Activated CD4-positive, CD25-positive, alpha-beta regulatory T cell treated with anti-CD3 and anti-CD28 coated beads, Interleukin-2, amount 50 U/mL, for 72 hours (primary cell): ENCODE data around the gene CEP85L.

Experiments
- DNase-seq: peaks from one replicate; pipeline ENCODE4 v3.0.0; 2021

CEP85L gene

GRCh38 chr6:118574051-118574865, 77.1 kb downstream of the CEP85L start:
- DNase-seq, result no peak

GRCh38 chr6:118571121-118571520, 80.3 kb downstream of the CEP85L start:
- no peak for DNase-seq

GRCh38 chr6:118569498-118569897, 81.9 kb downstream of the CEP85L start:
- DNase-seq, result no peak

- no peak for DNase-seq
Measured at GRCh38 chr6:118567974-118568373, 83.4 kb downstream of the CEP85L start.

GRCh38 chr6:118565311-118565960, 86.0 kb downstream of the CEP85L start:
- DNase-seq, result no peak

- no peak for DNase-seq
Measured at GRCh38 chr6:118562959-118563358, 88.4 kb downstream of the CEP85L start.

GRCh38 chr6:118562248-118562647, 89.1 kb downstream of the CEP85L start:
- no peak for DNase-seq

- DNase-seq, result no peak
Measured at GRCh38 chr6:118559659-118560058, 91.7 kb downstream of the CEP85L start.

GRCh38 chr6:118558464-118559217, 92.8 kb downstream of the CEP85L start:
- no peak for DNase-seq

GRCh38 chr6:118554698-118555097, 96.7 kb downstream of the CEP85L start:
- DNase-seq, result no peak

- no peak for DNase-seq
Measured at GRCh38 chr6:118553132-118553531, 98.3 kb downstream of the CEP85L start.

GRCh38 chr6:118551063-118552053, 100.0 kb downstream of the CEP85L start:
- DNase-seq, result no peak

- DNase-seq, result no peak
Measured at GRCh38 chr6:118548613-118549012, 102.8 kb downstream of the CEP85L start.

GRCh38 chr6:118548136-118548535, 103.3 kb downstream of the CEP85L start, which contains the start of gene PLN:
Gene PLN (plus strand): TSS chr6:118548296. CDS start chr6:118558922, 10,626 bp downstream.
- no peak for DNase-seq

- DNase-seq, result no peak
Measured at GRCh38 chr6:118546880-118547218, 104.5 kb downstream of the CEP85L start.

GRCh38 chr6:118546164-118546879, 105.1 kb downstream of the CEP85L start:
- no peak for DNase-seq

- no peak for DNase-seq
Measured at GRCh38 chr6:118544105-118544504, 107.3 kb downstream of the CEP85L start.

GRCh38 chr6:118542184-118542952, 109.0 kb downstream of the CEP85L start:
- no peak for DNase-seq

- no peak for DNase-seq
Measured at GRCh38 chr6:118537574-118537973, 113.8 kb downstream of the CEP85L start.

GRCh38 chr6:118536478-118536877, 114.9 kb downstream of the CEP85L start:
- DNase-seq, result no peak
